Natural killer cell (primary cell): Measurements from ENCODE around the gene COX7B2. TPM values are rescaled to one million over a fixed set of nuclear protein-coding genes. Genes with fewer than 3 reads are reported as not detected.

Experiments used
- ATAC-seq, 3 donors: fragments of 150-1000 bp in 2 of 3; fragments of 200-7000 bp in 1 of 3; cut with Tn5 transposase; 1 replicate in 1 of 3; 2 replicates in 2 of 3; pipeline ENCODE4 v1.10.0; 2021; ENCODE audit warnings: mild to moderate bottlenecking in 2 of 3, moderate library complexity in 2 of 3
- DNase-seq, 2 donors: peaks; one replicate each; pipeline versions ENCODE4 v3.0.0 to v3.0.0-alpha.2; 2013 to 2021; ENCODE audit warnings: mixed read lengths in 1 of 2
- H3K27ac ChIP-seq: one replicate; pipeline ENCODE4 v1.5.1; 2013; ENCODE audit warnings: mild to moderate bottlenecking, low read length
- H3K27me3 ChIP-seq: one replicate; pipeline ENCODE4 v1.6.1; 2013; ENCODE audit warnings: low read length; ENCODE audit not compliant: control insufficient read depth, insufficient read depth
- H3K36me3 ChIP-seq: one replicate; pipeline ENCODE4 v1.6.1; 2013; ENCODE audit warnings: low read length; ENCODE audit not compliant: control insufficient read depth, insufficient read depth
- H3K4me1 ChIP-seq: one replicate; pipeline ENCODE4 v1.6.1; 2013; ENCODE audit warnings: low read length; ENCODE audit not compliant: control insufficient read depth, insufficient read depth
- H3K4me3 ChIP-seq: one replicate; pipeline ENCODE4 v1.5.1; 2013; ENCODE audit warnings: low read length
- H3K9me3 ChIP-seq: one replicate; pipeline ENCODE4 v1.6.1; 2013; ENCODE audit warnings: low read length; ENCODE audit not compliant: control insufficient read depth, insufficient read depth
- H3K27ac Mint-ChIP-seq, 2 donors: one replicate each; pipeline ENCODE4 v1.8.0; 2022; ENCODE audit warnings: mild to moderate bottlenecking in 2 of 2, mixed read lengths in 2 of 2, moderate library complexity in 1 of 2
- H3K27me3 Mint-ChIP-seq, 2 donors: one replicate each; pipeline ENCODE4 v1.8.0; 2022; ENCODE audit warnings: low read depth in 2 of 2, mixed read lengths in 2 of 2
- H3K36me3 Mint-ChIP-seq: one replicate; pipeline ENCODE4 v1.8.0; 2022; ENCODE audit warnings: mixed read lengths
- H3K4me1 Mint-ChIP-seq, 2 donors: one replicate each; pipeline ENCODE4 v1.8.0; 2022; ENCODE audit warnings: mixed read lengths in 2 of 2
- H3K4me3 Mint-ChIP-seq: one replicate; pipeline ENCODE4 v1.8.0; 2022; ENCODE audit warnings: mild to moderate bottlenecking, moderate library complexity, mixed read lengths
- H3K9me3 Mint-ChIP-seq, 2 donors: one replicate each; pipeline ENCODE4 v1.8.0; 2022; ENCODE audit warnings: mixed read lengths in 2 of 2
- WGBS: methylation state at CpG from one replicate; pipeline ENCODE4 v1.1.7; 2013; ENCODE audit warnings: missing lambda C conversion rate; ENCODE audit not compliant: insufficient coverage; 5-methylcytosine and 5-hydroxymethylcytosine counted together
- intact Hi-C: fragments of 100-400 bp; cut with micrococcal nuclease; formaldehyde crosslinking; loops from one replicate; pipeline ENCODE4 v1.14.2; 2022
- total RNA-seq, 4 donors: library from RNA; stranded (reverse); fragments of 120-200 nt in 1 of 4; gene quantifications; one replicate each; pipeline versions ENCODE4 v1.2.3 to v1.2.4, GENCODE V29; 2013 to 2022
- TF ChIP-seq, protein P1 (sequence below): fragments of 200-600 bp; IDR thresholded peaks from one replicate; pipeline ENCODE4 v1.8.0; 2022; ENCODE audit warnings: antibody characterized with exemption

COX7B2 gene
- total RNA-seq, 3 donors from 2014 or later (not counting 1 experiment from before 2014, with no cell fraction given), result not detected

DNA sequence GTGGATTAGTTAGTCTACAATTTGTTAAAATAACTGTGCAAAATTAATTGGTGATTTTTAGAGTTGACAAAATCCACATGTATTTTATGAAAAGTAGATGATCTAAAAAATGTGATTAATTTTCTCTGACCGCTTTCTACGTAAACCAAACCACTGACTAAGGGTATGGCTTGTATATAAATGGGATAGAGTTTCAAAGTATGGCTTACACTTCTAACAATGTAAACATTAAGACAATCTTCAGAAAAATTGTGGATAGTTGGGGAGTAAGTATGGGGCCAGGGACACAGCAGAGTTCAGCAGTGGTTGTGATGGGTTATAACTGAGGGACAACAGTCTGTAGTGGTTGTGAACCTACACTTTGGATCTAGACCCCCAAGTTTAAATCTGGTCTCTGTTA, 44.5 kb upstream of the COX7B2 start:
- peaks cover 0 to 9% of the 10 kb centered on the region in 2 donors for H3K27me3 Mint-ChIP-seq
- WGBS, result no CpG with 5 or more reads among the region's 2 CpGs
- H3K4me3 ChIP-seq, result no peak overlapping the region
- no peaks in the 10 kb centered on the region for H3K9me3 ChIP-seq
- no peak for DNase-seq
- H3K4me1 ChIP-seq, result no peaks in the 10 kb centered on the region
- H3K27me3 ChIP-seq, result no peaks in the 10 kb centered on the region
- no peaks in the 10 kb centered on the region for H3K4me1 Mint-ChIP-seq
- no peaks in the 10 kb centered on the region for H3K36me3 Mint-ChIP-seq
- H3K9me3 Mint-ChIP-seq, result no peaks in the 10 kb centered on the region
- TF ChIP-seq, protein P1, sequence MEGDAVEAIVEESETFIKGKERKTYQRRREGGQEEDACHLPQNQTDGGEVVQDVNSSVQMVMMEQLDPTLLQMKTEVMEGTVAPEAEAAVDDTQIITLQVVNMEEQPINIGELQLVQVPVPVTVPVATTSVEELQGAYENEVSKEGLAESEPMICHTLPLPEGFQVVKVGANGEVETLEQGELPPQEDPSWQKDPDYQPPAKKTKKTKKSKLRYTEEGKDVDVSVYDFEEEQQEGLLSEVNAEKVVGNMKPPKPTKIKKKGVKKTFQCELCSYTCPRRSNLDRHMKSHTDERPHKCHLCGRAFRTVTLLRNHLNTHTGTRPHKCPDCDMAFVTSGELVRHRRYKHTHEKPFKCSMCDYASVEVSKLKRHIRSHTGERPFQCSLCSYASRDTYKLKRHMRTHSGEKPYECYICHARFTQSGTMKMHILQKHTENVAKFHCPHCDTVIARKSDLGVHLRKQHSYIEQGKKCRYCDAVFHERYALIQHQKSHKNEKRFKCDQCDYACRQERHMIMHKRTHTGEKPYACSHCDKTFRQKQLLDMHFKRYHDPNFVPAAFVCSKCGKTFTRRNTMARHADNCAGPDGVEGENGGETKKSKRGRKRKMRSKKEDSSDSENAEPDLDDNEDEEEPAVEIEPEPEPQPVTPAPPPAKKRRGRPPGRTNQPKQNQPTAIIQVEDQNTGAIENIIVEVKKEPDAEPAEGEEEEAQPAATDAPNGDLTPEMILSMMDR, result no peak
- H3K4me3 Mint-ChIP-seq, result no peak overlapping the region
- H3K36me3 ChIP-seq, result no peaks in the 10 kb centered on the region
- intact Hi-C loops, result no loop called here
- ATAC-seq, result no peak
- no peak overlapping the region for H3K27ac ChIP-seq
- no peak overlapping the region for H3K27ac Mint-ChIP-seq

DNA sequence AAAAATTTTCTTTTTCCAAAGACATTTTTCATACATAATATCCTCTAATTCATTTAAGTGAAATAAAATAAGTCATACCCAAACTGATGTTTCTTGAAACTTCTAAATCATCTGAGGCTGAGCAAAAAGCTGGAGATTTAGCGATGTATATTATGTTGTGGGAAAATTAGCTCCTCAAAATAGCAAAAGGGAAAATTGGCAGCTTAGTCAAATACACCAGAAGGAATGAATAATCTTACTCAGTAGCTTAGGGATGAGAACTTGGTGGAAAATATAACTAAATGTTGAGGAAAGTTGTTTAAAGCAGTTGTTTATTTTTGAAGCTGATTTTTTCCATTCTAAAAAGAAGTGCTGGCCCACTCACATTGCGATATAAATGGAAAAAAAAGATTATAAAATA, 43.4 kb upstream of the COX7B2 start:
- H3K9me3 ChIP-seq, result no peaks in the 10 kb centered on the region
- 75% methylated on average over 1 of the region's 2 CpGs for WGBS
- H3K9me3 Mint-ChIP-seq, result no peaks in the 10 kb centered on the region

DNA sequence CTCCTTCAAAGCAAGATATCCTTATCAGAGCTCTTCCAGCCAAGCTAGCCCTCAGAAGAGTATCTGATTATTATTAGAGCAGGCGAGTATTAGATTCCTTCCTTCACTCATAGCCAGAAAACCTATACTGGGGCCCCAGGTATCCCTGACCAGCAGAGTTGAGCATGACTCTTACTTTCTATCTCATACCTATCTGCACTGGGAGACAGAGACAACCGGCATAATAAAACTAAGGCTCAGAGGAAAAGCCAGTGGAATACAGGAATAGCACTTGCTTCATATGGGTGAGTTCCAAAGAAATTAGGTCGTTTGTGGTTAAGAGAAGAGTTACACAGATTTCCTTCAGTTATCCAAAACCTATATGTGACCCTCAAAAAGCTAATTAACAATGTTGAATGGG, 41.8 kb upstream of the COX7B2 start:
- no peaks in the 10 kb centered on the region for H3K36me3 ChIP-seq
- H3K4me1 ChIP-seq, result no peaks in the 10 kb centered on the region
- no peak for ATAC-seq
- no peak for DNase-seq
- H3K27ac Mint-ChIP-seq, result no peak overlapping the region
- H3K27me3 Mint-ChIP-seq, result peaks cover 0 to 27% of the 10 kb centered on the region in 2 donors
- H3K9me3 ChIP-seq, result no peaks in the 10 kb centered on the region
- no peaks in the 10 kb centered on the region for H3K9me3 Mint-ChIP-seq
- H3K4me1 Mint-ChIP-seq, result no peaks in the 10 kb centered on the region
- H3K27ac ChIP-seq, result no peak overlapping the region
- H3K4me3 Mint-ChIP-seq, result no peak overlapping the region
- WGBS, result 82% methylated on average over 1 of the region's 3 CpGs
- no peaks in the 10 kb centered on the region for H3K36me3 Mint-ChIP-seq
- intact Hi-C loops, result no loop called here
- no peak overlapping the region for H3K4me3 ChIP-seq
- TF ChIP-seq, protein P1, result no peak
- H3K27me3 ChIP-seq, result no peaks in the 10 kb centered on the region

More for the DNA sequence above, 43.4 kb upstream of the COX7B2 start:
- H3K36me3 ChIP-seq, result no peaks in the 10 kb centered on the region
- no peaks in the 10 kb centered on the region for H3K4me1 Mint-ChIP-seq
- H3K4me1 ChIP-seq, result no peaks in the 10 kb centered on the region
- no peak for DNase-seq
- H3K27me3 ChIP-seq, result no peaks in the 10 kb centered on the region
- H3K4me3 Mint-ChIP-seq, result no peak overlapping the region
- intact Hi-C loops, result no loop called here
- TF ChIP-seq, protein P1, result no peak
- ATAC-seq, result no peak
- no peak overlapping the region for H3K27ac ChIP-seq
- H3K36me3 Mint-ChIP-seq, result no peaks in the 10 kb centered on the region
- H3K27ac Mint-ChIP-seq, result no peak overlapping the region
- H3K4me3 ChIP-seq, result no peak overlapping the region
- peaks cover 0 to 16% of the 10 kb centered on the region in 2 donors for H3K27me3 Mint-ChIP-seq

DNA sequence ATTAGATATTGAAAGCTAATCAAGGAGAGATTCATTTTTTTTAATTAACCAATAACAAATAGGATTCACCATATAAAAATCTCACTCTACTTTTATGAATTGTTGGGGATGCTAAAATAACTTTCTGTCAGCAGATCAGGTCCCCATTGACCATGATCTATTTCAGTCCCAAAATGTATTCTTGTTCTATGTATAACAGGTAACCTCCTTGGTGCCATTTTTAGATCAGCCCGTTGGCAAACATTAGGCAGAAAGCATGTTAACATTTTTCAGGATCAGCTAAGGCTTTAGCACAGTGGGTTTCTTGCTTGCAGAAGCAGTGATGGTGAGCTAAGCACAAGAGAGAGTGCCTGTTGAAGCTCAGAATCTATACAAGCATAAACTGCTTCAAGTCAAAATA, 40.8 kb upstream of the COX7B2 start:
- TF ChIP-seq, protein P1, result no peak
- intact Hi-C loops, result no loop called here
- Histone ChIP-seq H3K9me3 (no peaks in the 10 kb centered on the region), H3K36me3 (no peaks in the 10 kb centered on the region), H3K4me1 (no peaks in the 10 kb centered on the region), H3K4me3 (no peak overlapping the region), H3K27me3 (no peaks in the 10 kb centered on the region), H3K27ac (no peak overlapping the region)
- WGBS, result 94% methylated on average over 1 of the region's 1 CpG
- Mint-ChIP-seq H3K4me1 (no peaks in the 10 kb centered on the region), H3K27me3 (peaks cover 0 to 34% of the 10 kb centered on the region in 2 donors), H3K4me3 (no peak overlapping the region), H3K36me3 (no peaks in the 10 kb centered on the region), H3K9me3 (no peaks in the 10 kb centered on the region), H3K27ac (no peak overlapping the region)
- DNase-seq, result no peak
- ATAC-seq, result no peak
